ENCODE results near the gene CMYA5.

DNA sequence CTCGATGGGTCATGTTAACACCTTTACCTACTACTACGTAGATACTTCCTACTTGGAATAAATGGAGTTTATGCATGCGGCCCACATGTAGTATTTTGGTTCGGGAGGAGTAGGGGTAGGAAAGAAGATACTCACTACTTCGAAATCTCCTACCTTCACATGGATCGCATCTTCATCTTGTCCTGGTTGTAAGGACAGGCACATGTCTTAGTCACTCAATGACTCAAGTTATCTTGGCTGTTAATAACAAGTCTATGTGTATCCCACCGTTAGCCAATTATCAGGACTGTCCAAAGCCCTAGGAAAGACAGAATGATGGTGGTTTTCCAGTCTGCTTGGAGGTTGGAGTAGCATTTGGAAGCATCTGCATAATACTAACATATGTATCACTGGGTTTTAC, 24.1 kb downstream of the CMYA5 start:
- no peak for TF ChIP-seq POLR2A (IDR thresholded peaks at IDR 0.05; ENCODE audit: low read depth, low read length)
- no peak for TF ChIP-seq TAF1 (IDR thresholded peaks at IDR 0.05; ENCODE audit: low read depth, low read length)
- no peak for TF ChIP-seq POLR2AphosphoS5 (IDR thresholded peaks at IDR 0.05; ENCODE audit: low read depth, low read length)
